HT1080 (cell line): ENCODE results near the gene ADGB. TPM values are rescaled to one million over a fixed set of nuclear protein-coding genes. Genes with fewer than 3 reads are reported as not detected.
A peak's percentile ranks its signal among the peaks of the same experiment; 100 is the strongest.
"Not testable (repeated sequence)": the region's sequence is repeated elsewhere in the genome, so short reads cannot be mapped to it uniquely, and the experiment has no call there.

ENCODE experiments used
- DNase-seq: peaks from one replicate; pipeline ENCODE4 v3.0.0-alpha.2; 2015; ENCODE audit warnings: low read depth
- total RNA-seq: library from RNA; depleted of rRNA; stranded (reverse); fragments of >200 nt; shearing (Covaris generic); gene quantifications from 2 replicates; pipeline ENCODE4 v1.2.3, GENCODE V29; 2014

The ADGB gene
- total RNA-seq, 1 experiment from 2014 or later: not detected

- DNase-seq: not testable (repeated sequence)
Observed at GRCh38 chr6:146815511-146816462, 217.0 kb downstream of the ADGB start.

DNA sequence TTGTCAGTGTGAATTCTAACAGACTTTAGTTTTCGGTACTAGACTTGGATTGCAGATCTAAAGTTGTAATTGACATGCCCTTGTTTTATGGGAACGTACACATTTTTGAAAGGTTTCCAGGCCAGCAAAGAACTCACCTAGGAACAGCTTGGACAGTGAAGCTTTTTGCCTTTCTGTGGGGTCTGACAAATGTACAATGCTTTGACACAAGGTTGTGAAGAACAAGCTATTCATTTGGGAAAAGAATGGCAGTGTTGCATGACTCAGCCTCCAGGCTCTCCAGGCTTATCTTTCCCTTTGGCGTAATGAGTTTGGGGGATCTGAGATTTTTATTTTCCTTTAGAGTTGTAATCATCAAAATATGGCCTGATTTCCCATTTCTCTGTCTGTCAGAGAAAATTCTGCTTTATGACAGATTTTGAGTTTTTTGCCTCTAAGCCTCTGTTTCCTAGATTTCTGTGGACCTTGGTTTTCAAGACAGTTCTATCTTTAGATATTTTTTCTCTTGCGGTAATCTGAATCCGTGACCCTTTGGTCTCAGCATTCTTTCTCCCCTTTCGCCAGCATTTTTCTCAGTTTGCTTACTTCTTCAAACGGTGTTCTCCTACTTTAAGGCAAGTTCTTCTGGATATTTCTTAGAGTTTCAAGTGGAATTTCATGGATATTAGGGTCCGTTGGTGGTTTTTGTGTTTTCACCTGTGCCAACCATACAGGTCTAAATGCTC lies 221.0 kb downstream of the ADGB start:
- no peak for DNase-seq

- DNase-seq: no peak
Observed at GRCh38 chr6:146827216-146827928, 228.6 kb downstream of the ADGB start.

DNA sequence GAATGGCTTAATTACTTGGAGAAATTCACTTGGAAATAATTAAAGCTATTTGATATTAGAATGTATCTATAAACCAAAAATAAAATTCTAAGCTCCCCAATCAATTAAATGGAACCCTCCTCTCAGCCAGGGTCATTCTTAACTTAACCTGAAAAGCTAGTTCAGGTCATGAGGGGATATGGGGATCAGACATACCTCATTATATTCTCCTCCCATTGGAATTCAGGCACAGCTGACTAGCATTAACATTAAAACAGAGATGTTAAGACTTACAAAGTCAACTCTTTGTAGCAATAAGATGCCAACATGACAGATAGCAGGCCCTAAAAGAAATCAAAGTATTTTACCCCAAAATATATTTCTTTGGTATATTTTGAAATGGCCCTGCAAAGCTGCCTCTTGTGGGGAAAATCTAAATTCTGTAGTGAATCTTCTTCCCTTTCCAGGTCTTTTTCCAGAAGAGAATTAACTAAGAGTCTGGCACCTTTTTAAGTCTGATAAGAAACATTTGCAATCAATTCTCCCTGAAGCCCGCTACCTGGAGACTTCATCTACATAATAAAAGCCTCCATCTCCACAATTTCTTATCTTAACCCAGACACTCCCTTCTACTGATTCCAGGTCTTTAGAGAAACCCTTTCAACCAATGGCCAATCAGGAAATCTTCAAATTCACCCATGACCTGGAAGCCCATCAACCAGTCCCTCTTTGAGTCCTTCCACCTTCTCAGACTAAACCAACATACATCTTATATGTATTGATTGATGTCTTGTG lies 231.2 kb downstream of the ADGB start:
- DNase-seq: no peak

- DNase-seq: no peak
Observed at GRCh38 chr6:146833157-146833556, 234.4 kb downstream of the ADGB start.

DNA sequence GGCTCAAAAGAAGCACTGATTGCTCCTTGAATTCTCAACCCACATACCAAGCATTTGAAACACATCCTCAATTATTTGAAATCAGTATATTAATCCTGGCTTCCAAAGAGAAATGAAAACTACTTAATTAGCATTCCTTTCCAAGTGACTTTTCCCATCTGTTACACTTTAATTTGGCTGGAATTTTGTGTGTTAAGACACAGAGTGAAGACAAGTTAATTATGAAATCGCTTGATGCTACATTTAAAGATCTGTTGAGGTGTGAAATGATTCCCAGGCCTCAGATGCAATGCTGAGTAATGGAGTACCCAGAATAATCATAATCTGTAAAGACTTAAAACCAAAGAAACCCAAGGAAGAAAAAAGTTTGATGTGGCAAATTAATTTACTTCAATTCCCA lies 241.4 kb downstream of the ADGB start:
- no peak for DNase-seq

- DNase-seq: no peak
Observed at GRCh38 chr6:146840641-146841040, 241.9 kb downstream of the ADGB start.

DNA sequence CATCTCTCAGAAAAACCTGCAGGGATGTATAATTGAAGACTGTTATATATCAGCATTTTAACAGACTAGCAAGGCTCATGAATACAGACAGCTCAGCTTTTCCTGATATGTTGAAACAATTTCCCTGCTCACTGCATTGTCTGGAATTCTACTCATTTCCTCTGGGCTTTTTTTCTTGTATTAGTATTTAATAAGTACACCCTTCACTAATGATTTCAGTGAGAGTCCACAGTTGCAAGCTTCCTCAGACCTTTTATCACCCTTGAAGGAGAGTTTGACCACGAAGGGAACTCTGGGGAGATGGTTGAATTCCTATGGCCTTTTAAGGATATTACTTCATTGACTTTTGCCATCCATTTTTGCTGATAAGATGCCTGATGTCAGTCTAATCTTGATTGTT lies 248.7 kb downstream of the ADGB start:
- no peak for DNase-seq

DNA sequence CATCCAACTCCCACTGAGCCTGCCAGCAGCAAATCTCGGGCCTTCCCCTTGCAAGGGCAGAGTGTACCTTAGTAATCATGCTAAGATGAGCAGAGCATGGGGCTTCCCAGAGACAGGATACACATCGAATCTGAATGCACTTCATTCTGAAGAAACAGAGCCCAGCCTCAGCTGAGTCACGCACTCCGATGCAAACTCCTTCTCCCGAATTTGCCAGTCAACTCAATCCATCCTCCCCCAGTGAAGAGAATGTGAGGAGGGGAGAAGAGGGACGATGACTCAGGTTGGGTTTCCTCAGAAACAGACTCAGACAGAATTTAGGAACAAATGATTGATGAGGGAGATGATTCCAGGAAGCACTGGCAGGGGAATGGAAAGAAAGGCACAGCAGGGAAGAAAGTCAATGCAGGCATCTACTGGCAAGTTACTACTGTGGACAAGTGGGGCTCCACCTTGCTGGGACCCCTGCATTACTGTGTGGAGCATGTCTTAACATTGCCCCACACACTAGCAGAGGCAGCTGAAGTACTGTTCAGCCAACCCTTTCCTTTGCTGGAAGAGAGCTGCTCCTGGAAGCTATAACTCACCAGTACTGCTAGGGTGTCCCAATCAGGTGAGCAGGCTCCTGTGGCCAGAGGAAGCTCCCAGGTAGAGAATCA lies 251.6 kb downstream of the ADGB start:
- peak; percentile 90 for DNase-seq

DNA sequence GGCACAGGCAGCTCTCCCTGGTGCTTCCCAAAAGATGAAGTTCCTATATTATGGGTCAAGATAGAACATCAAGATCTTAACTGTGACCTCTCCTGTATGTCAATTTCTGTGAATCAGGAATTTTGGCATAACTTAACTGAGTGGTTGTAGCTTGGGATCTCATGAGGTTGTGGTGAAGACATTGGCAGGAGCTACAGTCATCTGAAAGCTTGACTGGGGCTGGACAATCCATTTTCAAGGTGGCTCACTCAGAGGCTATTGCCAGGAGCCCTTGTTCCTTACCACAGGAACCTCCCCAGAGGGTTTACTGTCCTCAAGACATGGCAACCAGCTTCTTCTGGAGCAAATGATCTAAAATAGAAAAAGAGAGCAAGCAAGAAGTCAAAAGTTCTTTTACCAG lies 252.2 kb downstream of the ADGB start:
- DNase-seq: no peak

- peak; percentile 93 for DNase-seq
Observed at GRCh38 chr6:146851837-146852236, 253.1 kb downstream of the ADGB start.

GRCh38 chr6:146854521-146855255 lies 255.9 kb downstream of the ADGB start:
- not testable (repeated sequence) for DNase-seq

- no peak for DNase-seq
Observed at GRCh38 chr6:146855889-146856288, 257.1 kb downstream of the ADGB start.

DNA sequence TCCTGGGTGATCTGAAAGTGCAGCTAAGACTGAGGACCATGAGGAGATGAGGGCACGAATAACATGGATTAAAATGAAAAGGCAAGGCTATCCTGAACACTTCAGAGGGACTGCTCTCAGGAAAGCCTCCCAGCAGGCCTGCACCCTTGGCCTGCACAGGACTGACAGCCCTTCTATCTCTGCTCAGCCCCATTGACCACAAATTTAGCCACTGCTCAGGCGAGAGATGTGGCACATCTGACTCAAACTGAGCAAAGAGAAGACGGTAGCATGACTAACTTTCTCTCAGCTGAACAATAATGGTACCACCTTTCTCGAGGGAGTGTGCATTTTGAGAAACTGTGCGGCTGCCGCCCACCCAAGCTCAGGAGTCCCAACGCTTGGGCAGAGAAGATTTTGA lies 257.5 kb downstream of the ADGB start:
- DNase-seq: no peak

DNA sequence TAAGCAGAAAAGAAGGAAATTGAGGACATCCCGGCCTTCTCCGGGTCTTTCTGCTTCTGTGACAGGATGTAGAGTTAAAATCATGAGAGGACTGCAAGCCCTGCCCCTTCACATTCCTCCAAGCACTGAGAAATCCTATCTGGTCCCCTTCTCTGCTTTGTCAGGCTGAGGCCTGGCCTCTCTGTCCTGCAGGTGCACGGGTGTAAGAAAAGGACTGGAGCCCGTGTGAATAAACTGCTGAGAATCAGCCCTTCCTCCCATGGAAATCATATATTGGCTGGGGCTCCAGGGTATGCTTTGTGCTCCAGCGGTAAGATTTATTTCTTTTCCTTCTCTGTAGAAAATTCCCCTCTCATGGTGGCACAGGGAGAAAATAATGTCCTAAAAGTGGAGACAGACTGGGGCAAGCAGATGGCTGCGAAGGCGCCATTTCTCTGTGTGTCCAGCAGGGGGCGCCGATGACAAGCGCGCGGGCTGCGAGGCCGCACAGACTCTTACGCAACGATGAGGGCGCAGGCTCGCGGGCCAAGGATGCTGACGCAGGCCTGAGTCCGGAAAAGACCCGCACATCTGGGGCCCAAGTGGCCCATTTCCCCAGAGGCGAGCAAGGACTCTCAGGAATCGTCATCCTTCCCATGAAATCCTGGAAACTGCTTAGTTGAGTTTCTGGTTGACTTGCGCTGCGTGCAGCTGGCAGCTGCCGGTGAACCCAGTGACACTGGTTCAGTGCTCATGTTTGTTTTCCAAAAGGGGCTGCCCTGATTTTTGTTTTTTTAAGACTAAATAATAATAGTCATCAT lies 258.6 kb downstream of the ADGB start:
- DNase-seq: peak; percentile 77

- DNase-seq: no peak
Observed at GRCh38 chr6:146857980-146858347, 259.2 kb downstream of the ADGB start.

- DNase-seq: no peak
Observed at GRCh38 chr6:146859206-146859605, 260.4 kb downstream of the ADGB start.

GRCh38 chr6:146859795-146860495 lies 261.2 kb downstream of the ADGB start:
- DNase-seq: no peak
